Small intestine (tissue), 7 donors: ENCODE data around the gene MAPRE2. TPM values are rescaled to one million over a fixed set of nuclear protein-coding genes. Genes with fewer than 3 reads are reported as not detected.

Experiments used
- DNase-seq, 2 donors: peaks; one replicate each; pipeline versions ENCODE4 v3.0.0 to v3.0.0-alpha.2; 2013
- FAIRE-seq: peaks from 2 replicates; lab custom pipeline; 2012; peaks lifted over from hg19 to GRCh38; lab: Jason Lieb, UNC
- H3K27ac ChIP-seq, 3 donors: one replicate each; pipeline ENCODE4 v1.5.1; 2013; ENCODE audit warnings: low read length in 2 of 3, mild to moderate bottlenecking in 2 of 3, control low read depth in 1 of 3, inconsistent platforms in 1 of 3, low read depth in 1 of 3, moderate library complexity in 1 of 3
- H3K27me3 ChIP-seq, 3 donors: one replicate each; pipeline ENCODE4 v1.6.1; 2013; ENCODE audit warnings: low read length in 3 of 3, inconsistent platforms in 1 of 3; ENCODE audit not compliant: control insufficient read depth in 3 of 3, insufficient read depth in 3 of 3
- H3K36me3 ChIP-seq, 3 donors: one replicate each; pipeline ENCODE4 v1.6.1; 2013; ENCODE audit warnings: low read length in 3 of 3, inconsistent platforms in 1 of 3, low read depth in 1 of 3, mild to moderate bottlenecking in 1 of 3, moderate library complexity in 1 of 3; ENCODE audit not compliant: control insufficient read depth in 3 of 3, insufficient read depth in 2 of 3
- H3K4me1 ChIP-seq, 3 donors: one replicate each; pipeline ENCODE4 v1.6.1; 2013; ENCODE audit warnings: low read length in 2 of 3, inconsistent platforms in 1 of 3, low read depth in 1 of 3, mild to moderate bottlenecking in 1 of 3, moderate library complexity in 1 of 3; ENCODE audit not compliant: control insufficient read depth in 3 of 3, insufficient read depth in 2 of 3
- H3K4me3 ChIP-seq, 3 donors: one replicate each; pipeline ENCODE4 v1.5.1; 2013; ENCODE audit warnings: low read length in 3 of 3, control low read depth in 1 of 3, inconsistent platforms in 1 of 3, low read depth in 1 of 3, mild to moderate bottlenecking in 1 of 3, moderate library complexity in 1 of 3
- H3K9me3 ChIP-seq, 2 donors: one replicate each; pipeline ENCODE4 v1.6.1; 2013; ENCODE audit warnings: low read depth in 1 of 2, low read length in 1 of 2; ENCODE audit not compliant: control insufficient read depth in 2 of 2, insufficient read depth in 1 of 2
- WGBS, 3 donors: extraction: QIAGEN DNeasy Blood & Tissue Kit; methylation state at CpG; one replicate each; pipeline ENCODE4 v1.1.7; 2013; 5-methylcytosine and 5-hydroxymethylcytosine counted together
- polyA plus RNA-seq, 4 donors: library from polyadenylated mRNA; stranded (reverse) in 3 of 4; unstranded in 1 of 4; fragments of 200-250 nt in 3 of 4; fragments of 120-200 nt in 1 of 4; gene quantifications; one replicate each; pipeline versions ENCODE4 v1.2.1 to v1.2.3, GENCODE V29; 2013
- donor health status: healthy with polysubstance abuse.
- donor health status: control.
- donor health status: control.
- donor health status: Bipolar disorder and iron deficiency.
- donor health status: healthy.

MAPRE2 gene
- polyA plus RNA-seq, 4 donors: 6.2 to 19.8 (median 11.2) TPM

GRCh38 chr18:35117951-35118411, 76.8 kb downstream of the MAPRE2 start:
- H3K9me3 ChIP-seq: no peaks in the 10 kb centered on the region
- H3K27ac ChIP-seq: peak overlapping the region in 1 of 3 donors; percentile 29
- H3K4me1 ChIP-seq: no peaks in the 10 kb centered on the region
- WGBS, 3 donors: 73 to 84% (median 78%) methylated on average over 7 of the region's 7 CpGs
- no peaks in the 10 kb centered on the region for H3K36me3 ChIP-seq
- DNase-seq (no peak), FAIRE-seq (no peak)
- H3K4me3 ChIP-seq: no peak overlapping the region
- no peaks in the 10 kb centered on the region for H3K27me3 ChIP-seq

- no peaks in the 10 kb centered on the region for H3K36me3 ChIP-seq
- H3K27me3 ChIP-seq: no peaks in the 10 kb centered on the region
- WGBS, 3 donors: 83 to 88% (median 86%) methylated on average over 3 of the region's 3 CpGs
- no peak overlapping the region for H3K27ac ChIP-seq
- H3K4me1 ChIP-seq: no peaks in the 10 kb centered on the region
- DNase-seq (no peak), FAIRE-seq (no peak)
- H3K4me3 ChIP-seq: no peak overlapping the region
- H3K9me3 ChIP-seq: no peaks in the 10 kb centered on the region
These were observed 77.4 kb downstream of the MAPRE2 start for GRCh38 chr18:35118641-35119040.

- no peak overlapping the region for H3K27ac ChIP-seq
- no peaks in the 10 kb centered on the region for H3K4me1 ChIP-seq
- H3K36me3 ChIP-seq: no peaks in the 10 kb centered on the region
- H3K27me3 ChIP-seq: no peaks in the 10 kb centered on the region
- no peak overlapping the region for H3K4me3 ChIP-seq
- no peaks in the 10 kb centered on the region for H3K9me3 ChIP-seq
- WGBS, 3 donors: 85 to 93% (median 86%) methylated on average over 3 of the region's 3 CpGs
- DNase-seq (no peak), FAIRE-seq (no peak)
These were observed 79.8 kb downstream of the MAPRE2 start for GRCh38 chr18:35121038-35121437.

GRCh38 chr18:35121531-35121930, 80.3 kb downstream of the MAPRE2 start:
- no peaks in the 10 kb centered on the region for H3K36me3 ChIP-seq
- DNase-seq (no peak), FAIRE-seq (no peak)
- no peaks in the 10 kb centered on the region for H3K9me3 ChIP-seq
- no peak overlapping the region for H3K4me3 ChIP-seq
- 86 to 95% (median 94%) methylated on average over 1 of the region's 1 CpG for WGBS, 3 donors
- H3K27ac ChIP-seq: no peak overlapping the region
- no peaks in the 10 kb centered on the region for H3K4me1 ChIP-seq
- H3K27me3 ChIP-seq: no peaks in the 10 kb centered on the region

GRCh38 chr18:35122586-35123224, 81.5 kb downstream of the MAPRE2 start:
- 78 to 92% (median 88%) methylated on average over 15 of the region's 15 CpGs for WGBS, 3 donors
- peaks cover 0 to 1% (median 0%) of the 10 kb centered on the region in 3 donors for H3K36me3 ChIP-seq
- no peaks in the 10 kb centered on the region for H3K4me1 ChIP-seq
- no peak for DNase-seq
- FAIRE-seq: no peak
- H3K4me3 ChIP-seq: no peak overlapping the region
- H3K27ac ChIP-seq: no peak overlapping the region
- H3K27me3 ChIP-seq: no peaks in the 10 kb centered on the region
- H3K9me3 ChIP-seq: no peaks in the 10 kb centered on the region

- H3K4me3 ChIP-seq: no peak overlapping the region
- no peaks in the 10 kb centered on the region for H3K27me3 ChIP-seq
- H3K27ac ChIP-seq: no peak overlapping the region
- H3K4me1 ChIP-seq: no peaks in the 10 kb centered on the region
- FAIRE-seq (no peak), DNase-seq (no peak)
- peaks cover 0 to 3% (median 3%) of the 10 kb centered on the region in 3 donors for H3K36me3 ChIP-seq
- no peaks in the 10 kb centered on the region for H3K9me3 ChIP-seq
These were observed 82.6 kb downstream of the MAPRE2 start for GRCh38 chr18:35123811-35124210.

- Histone ChIP-seq H3K36me3 (peaks cover 0 to 12% (median 3%) of the 10 kb centered on the region in 3 donors), H3K27me3 (no peaks in the 10 kb centered on the region), H3K9me3 (no peaks in the 10 kb centered on the region), H3K27ac (no peak overlapping the region), H3K4me1 (peaks cover 0 to 4% (median 0%) of the 10 kb centered on the region in 3 donors), H3K4me3 (no peak overlapping the region)
- no peak for DNase-seq
- WGBS, 3 donors: 72 to 84% (median 78%) methylated on average over 4 of the region's 4 CpGs
- no peak for FAIRE-seq
These were observed 86.0 kb downstream of the MAPRE2 start for GRCh38 chr18:35127201-35127600.

- no peaks in the 10 kb centered on the region for H3K27me3 ChIP-seq
- 83 to 88% (median 84%) methylated on average over 7 of the region's 7 CpGs for WGBS, 3 donors
- DNase-seq (no peak), FAIRE-seq (no peak)
- no peak overlapping the region for H3K4me3 ChIP-seq
- H3K9me3 ChIP-seq: no peaks in the 10 kb centered on the region
- H3K27ac ChIP-seq: no peak overlapping the region
- H3K36me3 ChIP-seq: peaks cover 0 to 18% (median 3%) of the 10 kb centered on the region in 3 donors
- peaks cover 0 to 4% (median 0%) of the 10 kb centered on the region in 3 donors for H3K4me1 ChIP-seq
These were observed 87.5 kb downstream of the MAPRE2 start for GRCh38 chr18:35128675-35129074.

GRCh38 chr18:35130236-35130635, 89.0 kb downstream of the MAPRE2 start:
- H3K27me3 ChIP-seq: no peaks in the 10 kb centered on the region
- H3K36me3 ChIP-seq: peaks cover 0 to 21% (median 3%) of the 10 kb centered on the region in 3 donors
- H3K4me3 ChIP-seq: no peak overlapping the region
- no peak for DNase-seq
- H3K4me1 ChIP-seq: peaks cover 0 to 4% (median 0%) of the 10 kb centered on the region in 3 donors
- H3K9me3 ChIP-seq: no peaks in the 10 kb centered on the region
- H3K27ac ChIP-seq: no peak overlapping the region
- FAIRE-seq: no peak
